Lower lobe of right lung (tissue), 2 donors: ENCODE results near the gene PEPD. TPM values are rescaled to one million over a fixed set of nuclear protein-coding genes. Genes with fewer than 3 reads are reported as not detected.

Experiments used
- ATAC-seq, 2 donors: fragments of 200-7000 bp; cut with Tn5 transposase; one replicate each; pipeline ENCODE4 v1.9.1; 2020 to 2022; ENCODE audit warnings: mild to moderate bottlenecking in 2 of 2, moderate library complexity in 2 of 2
- DNase-seq: peaks from one replicate; pipeline ENCODE4 v3.0.0-alpha.2; 2020
- H3K27ac ChIP-seq: fragments of 200-600 bp; one replicate; pipeline ENCODE4 v1.8.0; 2022
- H3K27me3 ChIP-seq: fragments of 200-600 bp; one replicate; pipeline ENCODE4 v1.8.0; 2022; ENCODE audit warnings: low read depth
- H3K36me3 ChIP-seq: fragments of 200-600 bp; one replicate; pipeline ENCODE4 v1.8.0; 2022; ENCODE audit warnings: mild to moderate bottlenecking
- H3K4me1 ChIP-seq: fragments of 200-600 bp; one replicate; pipeline ENCODE4 v1.8.0; 2022
- H3K4me3 ChIP-seq: fragments of 200-600 bp; one replicate; pipeline ENCODE4 v1.8.0; 2022; ENCODE audit warnings: mild to moderate bottlenecking
- H3K9me3 ChIP-seq: fragments of 200-600 bp; one replicate; pipeline ENCODE4 v1.8.0; 2022
- intact Hi-C: fragments of 100-400 bp; cut with DNase I; formaldehyde crosslinking; loops from one replicate; pipeline ENCODE4 v1.11.0; 2022
- total RNA-seq: library from RNA; stranded (reverse); fragmentation: NEBNext Ultra II Directional; extraction: Animal tissue kit (Norgen Biotek cat#: 25700); gene quantifications from one replicate; pipeline ENCODE4 v1.2.1, GENCODE V29; 2021
- TF ChIP-seq, protein P1 (sequence below): fragments of 200-600 bp; IDR thresholded peaks from one replicate; pipeline ENCODE4 v1.8.0; 2022; ENCODE audit warnings: antibody characterized with exemption, mild to moderate bottlenecking
- donor health status: DM: no; HTN: yes; CAD: no; lungs with severe emphysema.

The PEPD gene
- total RNA-seq, 1 donor from 2014 or later, result 94.0 TPM

DNA sequence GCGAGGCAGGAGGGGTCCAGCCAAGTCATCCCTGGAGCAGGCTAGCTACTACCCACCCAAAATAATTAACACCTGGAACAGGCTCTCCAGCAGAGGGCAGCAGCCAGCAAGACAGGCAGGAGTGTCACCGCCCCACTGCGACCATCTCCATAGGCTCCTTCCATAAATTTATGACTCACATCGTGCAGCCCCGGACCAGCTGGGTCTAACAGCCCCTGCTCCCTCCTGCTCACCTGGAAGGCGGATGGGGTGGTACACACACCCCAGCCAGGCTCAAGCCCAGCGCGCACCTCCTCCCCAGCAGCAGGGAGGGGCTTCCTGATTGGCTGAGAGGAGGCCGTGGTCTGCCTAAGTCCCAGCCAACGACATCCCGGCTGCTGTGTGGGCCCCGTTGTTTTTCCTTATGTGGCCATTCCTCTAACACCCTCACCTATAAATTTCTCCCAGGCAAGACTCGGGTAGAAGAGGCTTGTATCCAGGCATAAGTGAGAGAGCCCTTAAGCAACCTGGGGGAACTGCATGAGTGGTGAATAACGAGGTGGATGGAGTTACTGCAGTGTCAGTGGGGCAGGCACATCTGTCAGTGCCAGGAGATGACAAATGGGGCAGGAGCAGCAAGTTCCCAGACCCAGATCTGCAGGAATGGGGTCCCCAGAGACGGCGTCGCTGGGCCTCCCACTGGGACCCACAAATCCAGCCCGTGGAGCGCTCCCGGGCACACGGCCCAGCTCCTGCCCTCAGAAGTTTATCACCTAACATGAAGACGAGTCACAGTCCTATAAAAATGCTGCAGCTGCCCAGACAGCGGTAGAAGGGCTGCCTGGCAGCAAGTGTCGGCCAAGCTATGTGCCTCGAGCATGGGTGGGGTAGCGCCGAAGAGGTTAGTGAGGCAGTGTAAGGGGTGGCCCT lies 105.0 kb downstream of the PEPD start:
- ATAC-seq (peak; percentile 53 to 60), DNase-seq (no peak)
- Histone ChIP-seq H3K9me3 (no peaks in the 10 kb centered on the region), H3K27ac (no peak overlapping the region), H3K4me1 (no peaks in the 10 kb centered on the region), H3K36me3 (peaks cover 4% of the 10 kb centered on the region), H3K27me3 (no peaks in the 10 kb centered on the region), H3K4me3 (no peak overlapping the region)
- TF ChIP-seq, protein P1, sequence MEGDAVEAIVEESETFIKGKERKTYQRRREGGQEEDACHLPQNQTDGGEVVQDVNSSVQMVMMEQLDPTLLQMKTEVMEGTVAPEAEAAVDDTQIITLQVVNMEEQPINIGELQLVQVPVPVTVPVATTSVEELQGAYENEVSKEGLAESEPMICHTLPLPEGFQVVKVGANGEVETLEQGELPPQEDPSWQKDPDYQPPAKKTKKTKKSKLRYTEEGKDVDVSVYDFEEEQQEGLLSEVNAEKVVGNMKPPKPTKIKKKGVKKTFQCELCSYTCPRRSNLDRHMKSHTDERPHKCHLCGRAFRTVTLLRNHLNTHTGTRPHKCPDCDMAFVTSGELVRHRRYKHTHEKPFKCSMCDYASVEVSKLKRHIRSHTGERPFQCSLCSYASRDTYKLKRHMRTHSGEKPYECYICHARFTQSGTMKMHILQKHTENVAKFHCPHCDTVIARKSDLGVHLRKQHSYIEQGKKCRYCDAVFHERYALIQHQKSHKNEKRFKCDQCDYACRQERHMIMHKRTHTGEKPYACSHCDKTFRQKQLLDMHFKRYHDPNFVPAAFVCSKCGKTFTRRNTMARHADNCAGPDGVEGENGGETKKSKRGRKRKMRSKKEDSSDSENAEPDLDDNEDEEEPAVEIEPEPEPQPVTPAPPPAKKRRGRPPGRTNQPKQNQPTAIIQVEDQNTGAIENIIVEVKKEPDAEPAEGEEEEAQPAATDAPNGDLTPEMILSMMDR, result peak; percentile 61
- intact Hi-C loops, result no loop called here

DNA sequence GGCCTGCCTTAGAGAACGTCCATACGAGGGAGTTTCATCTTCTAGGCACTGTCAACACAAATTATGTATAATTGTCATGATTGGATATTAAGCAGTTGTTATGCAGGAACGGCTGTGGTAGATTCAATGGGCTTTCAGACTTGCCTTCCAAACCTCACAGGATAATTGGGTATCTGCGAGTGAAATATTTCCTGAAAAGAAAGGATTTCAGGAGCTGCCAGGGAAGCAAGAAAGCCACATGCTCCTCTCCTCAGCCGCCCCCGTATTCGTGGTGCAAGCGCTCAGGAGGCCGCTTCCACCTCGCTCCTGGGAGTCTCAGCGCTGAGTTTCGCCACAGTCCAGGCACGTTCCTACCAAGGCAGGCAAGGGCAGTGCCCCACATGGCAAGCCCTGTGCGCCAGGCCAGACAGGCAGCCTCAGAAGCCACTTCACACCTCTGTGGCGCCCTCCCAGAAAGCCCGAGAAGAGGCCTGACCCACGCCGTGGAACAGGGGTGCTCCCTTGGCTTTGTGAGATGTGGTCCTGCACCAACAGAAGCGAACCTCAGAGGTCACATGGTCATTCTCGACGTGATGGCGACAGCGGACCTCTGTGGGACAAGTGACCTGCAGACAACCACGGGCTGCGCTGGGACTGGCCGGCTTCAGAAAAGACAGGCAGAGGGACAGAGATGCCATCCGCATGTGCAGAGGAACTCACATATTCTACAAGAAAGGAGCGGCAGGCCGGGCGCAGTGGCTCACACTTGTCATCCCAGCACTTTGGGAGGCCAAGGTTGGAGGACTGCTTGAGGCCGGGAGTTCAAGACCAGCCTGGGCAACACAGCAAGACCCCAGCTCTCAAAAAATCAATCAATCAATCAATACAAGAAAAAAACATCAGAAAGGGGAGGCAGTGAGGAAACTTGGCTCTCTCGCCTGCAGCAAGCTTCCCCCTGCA lies 106.7 kb downstream of the PEPD start:
- no peak for ATAC-seq
- intact Hi-C loops, result no loop called here

DNA sequence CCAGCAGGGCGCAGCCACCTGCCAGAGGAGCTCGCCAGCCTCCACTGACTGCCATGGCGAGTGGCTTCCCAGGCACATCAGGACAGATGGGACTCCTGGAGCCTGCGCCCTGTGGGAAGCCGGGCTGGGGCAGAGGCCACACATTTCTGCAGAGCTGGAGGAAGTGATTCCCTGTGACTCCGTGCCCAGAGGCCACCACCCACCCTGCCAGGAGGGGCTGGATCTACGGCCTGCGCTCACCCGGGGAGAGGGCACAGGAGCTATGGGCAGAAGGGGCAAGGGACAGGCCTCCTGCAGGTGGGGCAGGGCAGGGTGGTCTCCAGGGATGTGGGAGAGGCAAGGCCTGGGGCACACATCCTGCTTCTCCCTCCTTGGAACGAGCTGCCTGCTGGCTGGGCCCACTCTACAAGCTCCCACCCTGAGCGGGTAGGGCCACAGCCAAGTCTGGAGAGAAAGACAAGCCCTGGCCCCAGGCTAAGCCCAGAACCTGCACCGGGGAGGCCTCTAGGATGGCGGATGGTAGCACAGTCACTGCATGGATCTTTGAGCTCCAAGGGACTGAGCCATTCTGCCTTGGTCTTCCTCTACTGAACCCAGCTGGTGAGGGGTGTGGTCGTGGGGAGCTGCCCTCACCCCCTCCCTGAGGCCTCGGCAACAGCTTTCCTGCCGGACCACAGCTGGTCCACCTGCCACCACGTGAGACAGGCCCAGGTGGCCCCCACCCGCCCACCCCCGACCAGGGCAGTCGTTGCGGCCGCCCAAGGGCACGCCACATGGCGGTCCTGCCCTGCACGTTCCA lies 107.5 kb downstream of the PEPD start:
- Histone ChIP-seq H3K9me3 (no peaks in the 10 kb centered on the region), H3K4me1 (no peaks in the 10 kb centered on the region), H3K27me3 (no peaks in the 10 kb centered on the region), H3K4me3 (no peak overlapping the region), H3K27ac (no peak overlapping the region), H3K36me3 (peaks cover 18% of the 10 kb centered on the region)
- TF ChIP-seq, protein P1, result no peak
- intact Hi-C loops, result no loop called here
- DNase-seq, result no peak
- no peak for ATAC-seq

More for the DNA sequence above, 106.7 kb downstream of the PEPD start:
- TF ChIP-seq, protein P1, result no peak
- Histone ChIP-seq H3K27me3 (no peaks in the 10 kb centered on the region), H3K9me3 (no peaks in the 10 kb centered on the region), H3K4me1 (no peaks in the 10 kb centered on the region), H3K27ac (no peak overlapping the region), H3K4me3 (no peak overlapping the region), H3K36me3 (peaks cover 16% of the 10 kb centered on the region)
- DNase-seq, result no peak

DNA sequence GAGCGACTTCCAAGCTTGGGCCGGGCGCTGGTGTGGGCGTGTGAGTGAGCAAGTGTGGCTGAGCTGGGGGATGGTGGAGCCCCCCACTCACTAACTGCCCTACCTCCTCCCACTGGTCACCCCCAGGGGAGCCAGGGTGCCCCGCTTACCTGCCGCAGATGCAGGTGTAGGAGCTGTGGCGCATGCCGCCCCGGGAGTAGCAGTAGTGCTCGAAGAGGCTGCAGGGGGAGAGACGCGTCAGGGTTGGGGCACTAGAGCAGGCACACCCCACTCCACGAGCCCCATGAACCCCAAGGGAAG lies 108.2 kb downstream of the PEPD start:
- Histone ChIP-seq H3K4me1 (no peaks in the 10 kb centered on the region), H3K4me3 (no peak overlapping the region), H3K9me3 (no peaks in the 10 kb centered on the region), H3K27ac (no peak overlapping the region), H3K27me3 (no peaks in the 10 kb centered on the region), H3K36me3 (peaks cover 18% of the 10 kb centered on the region)
- DNase-seq (no peak), ATAC-seq (no peak)
- TF ChIP-seq, protein P1, result no peak
- intact Hi-C loops, result no loop called here
